HS-5 (cell line): ENCODE data around the gene TBCD.

Source experiments
- DNase-seq: peaks from one replicate; pipeline ENCODE4 v3.0.0-alpha.2; 2012; ENCODE audit warnings: low read depth

The TBCD gene

DNA sequence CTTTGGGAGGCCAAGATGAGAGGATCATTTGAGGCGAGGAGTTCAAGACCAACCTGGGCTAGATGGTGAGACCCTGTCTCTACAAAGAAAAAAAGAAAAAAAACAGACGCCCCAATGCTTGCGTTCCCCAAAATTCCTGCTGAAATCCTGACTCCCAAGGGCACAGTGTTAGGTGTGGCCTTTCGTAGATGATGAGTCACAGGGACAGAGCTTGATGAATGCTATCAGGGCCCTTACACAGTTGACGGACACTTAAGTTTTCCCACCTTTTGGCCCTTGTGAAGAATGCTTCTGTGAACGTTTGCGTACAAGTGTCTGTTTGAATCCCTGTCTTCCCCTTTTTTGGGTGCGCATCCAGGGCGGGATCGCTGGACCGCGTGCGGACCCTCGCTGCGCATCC is 104.5 kb downstream of the TBCD start:
- DNase-seq, result no peak

- no peak for DNase-seq
Measured at GRCh38 chr17:82858376-82859126, 106.7 kb downstream of the TBCD start.

- DNase-seq, result no peak
Measured at GRCh38 chr17:82859431-82860403, 107.9 kb downstream of the TBCD start.

- DNase-seq, result no peak
Measured at GRCh38 chr17:82860606-82861392, 108.9 kb downstream of the TBCD start.

DNA sequence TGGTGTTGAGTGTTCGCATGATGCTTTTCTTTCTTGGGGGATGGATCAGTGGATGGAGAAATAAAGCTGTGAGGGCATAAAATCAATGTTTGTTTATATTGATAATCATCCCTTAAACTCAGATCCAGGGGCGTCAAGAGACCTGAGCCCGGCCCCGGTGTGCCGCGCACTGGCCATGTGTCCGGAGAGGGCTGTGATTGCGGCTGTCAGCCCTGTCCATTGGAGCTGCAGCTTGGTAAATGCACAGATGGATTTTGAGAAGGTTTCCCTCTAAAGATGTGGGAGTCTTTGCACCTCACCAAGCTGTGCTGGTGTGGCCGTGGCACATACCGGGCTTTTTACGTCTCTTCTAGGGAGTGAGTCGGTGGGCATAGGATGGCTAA is 109.5 kb downstream of the TBCD start:
- no peak for DNase-seq

DNA sequence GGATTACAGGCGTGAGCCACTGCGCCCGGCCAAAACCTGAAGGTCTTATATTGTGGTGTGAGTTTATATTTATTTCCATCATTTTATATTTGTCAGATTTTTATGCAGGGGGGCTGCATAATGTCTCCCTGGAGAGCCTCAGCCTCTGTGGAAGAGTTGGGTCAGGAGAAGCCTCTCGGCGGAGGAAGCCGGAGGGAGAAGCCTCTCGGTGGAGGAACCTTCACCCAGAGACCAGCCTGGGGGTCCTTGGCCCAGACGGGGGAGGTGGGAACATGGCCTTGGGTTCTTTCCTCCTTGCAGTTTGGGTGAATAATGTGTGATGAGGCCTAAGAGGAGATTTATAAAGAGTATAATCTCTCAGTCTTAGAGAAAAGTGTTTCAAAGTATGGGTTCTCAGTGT is 110.3 kb downstream of the TBCD start:
- DNase-seq, result no peak

DNA sequence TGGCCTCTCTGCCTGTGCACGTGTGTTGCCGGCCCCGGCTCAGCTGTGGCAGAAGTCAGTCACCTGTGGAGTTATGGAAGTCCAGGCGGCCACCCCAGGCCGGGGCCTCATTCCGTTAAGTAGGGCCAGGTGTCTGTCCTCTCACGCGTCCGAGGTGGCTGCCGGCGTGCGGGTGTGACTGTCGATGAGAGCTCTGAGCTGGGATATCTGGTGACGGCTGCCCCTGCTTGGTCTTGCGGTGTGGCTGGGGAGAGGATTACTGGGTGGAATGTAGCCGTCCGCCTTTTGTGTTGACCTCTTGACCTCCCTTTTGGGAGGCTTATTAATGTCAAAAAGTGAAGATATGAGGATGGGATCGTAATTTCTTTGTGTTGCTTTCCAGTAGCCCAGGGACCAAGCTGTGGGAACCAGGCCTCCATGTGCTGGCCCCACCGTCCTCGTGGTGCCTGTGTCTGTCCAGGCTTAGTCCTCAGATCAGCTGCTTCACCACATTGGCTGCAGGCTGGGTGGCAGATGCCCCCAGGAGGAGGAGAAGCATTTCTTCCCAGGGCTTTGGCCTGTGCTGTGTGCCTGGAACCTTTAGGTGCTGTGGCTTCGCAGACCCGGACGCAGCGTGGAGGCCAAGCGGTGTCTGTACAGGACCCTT is 111.0 kb downstream of the TBCD start:
- no peak for DNase-seq

- DNase-seq, result no peak
Measured at GRCh38 chr17:82863383-82863940, 111.6 kb downstream of the TBCD start.

DNA sequence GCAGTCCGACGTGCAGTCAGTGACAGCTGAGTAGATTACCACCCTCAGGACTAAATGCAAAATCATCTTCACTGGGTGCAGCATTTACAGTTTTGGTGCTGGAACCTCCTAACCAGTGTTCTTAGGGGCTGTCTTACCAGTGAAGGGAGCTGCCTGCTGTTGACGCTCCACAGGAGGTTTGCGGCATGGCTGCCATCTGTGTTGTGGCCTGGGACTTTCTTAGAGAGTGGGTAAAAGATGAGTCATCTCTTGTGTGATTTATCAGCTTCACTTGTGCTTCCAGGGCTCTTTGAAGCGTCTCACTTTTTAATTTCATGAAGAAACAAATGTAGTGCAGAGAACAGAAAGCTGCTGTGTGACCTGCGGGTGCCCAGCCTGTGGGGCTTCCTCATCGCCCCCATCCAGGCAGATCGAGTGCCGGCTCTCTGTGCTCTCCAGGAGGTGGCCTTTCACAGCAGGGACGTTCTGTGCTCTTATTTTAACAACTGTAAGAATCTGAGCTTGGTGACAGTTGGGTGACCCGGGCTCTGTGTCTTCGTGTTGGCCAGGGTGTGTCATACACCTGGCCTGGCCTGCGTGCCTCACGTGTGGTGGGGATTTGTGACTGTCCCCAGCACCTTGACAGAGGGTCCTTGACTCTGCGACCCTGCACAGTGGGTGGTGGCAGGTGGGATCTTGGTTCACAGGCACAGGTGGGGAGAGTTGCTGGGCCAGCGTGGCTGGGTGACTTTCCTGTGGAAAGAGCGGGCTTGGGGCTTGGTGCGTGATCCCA is 112.3 kb downstream of the TBCD start:
- DNase-seq, result no peak

GRCh38 chr17:82864713-82865248 is 112.9 kb downstream of the TBCD start:
- no peak for DNase-seq

- DNase-seq, result no peak
Measured at GRCh38 chr17:82865274-82865673, 113.4 kb downstream of the TBCD start.

- no peak for DNase-seq
Measured at GRCh38 chr17:82865774-82866395, 114.0 kb downstream of the TBCD start.

GRCh38 chr17:82866590-82867191 is 114.8 kb downstream of the TBCD start:
- DNase-seq, result no peak

DNA sequence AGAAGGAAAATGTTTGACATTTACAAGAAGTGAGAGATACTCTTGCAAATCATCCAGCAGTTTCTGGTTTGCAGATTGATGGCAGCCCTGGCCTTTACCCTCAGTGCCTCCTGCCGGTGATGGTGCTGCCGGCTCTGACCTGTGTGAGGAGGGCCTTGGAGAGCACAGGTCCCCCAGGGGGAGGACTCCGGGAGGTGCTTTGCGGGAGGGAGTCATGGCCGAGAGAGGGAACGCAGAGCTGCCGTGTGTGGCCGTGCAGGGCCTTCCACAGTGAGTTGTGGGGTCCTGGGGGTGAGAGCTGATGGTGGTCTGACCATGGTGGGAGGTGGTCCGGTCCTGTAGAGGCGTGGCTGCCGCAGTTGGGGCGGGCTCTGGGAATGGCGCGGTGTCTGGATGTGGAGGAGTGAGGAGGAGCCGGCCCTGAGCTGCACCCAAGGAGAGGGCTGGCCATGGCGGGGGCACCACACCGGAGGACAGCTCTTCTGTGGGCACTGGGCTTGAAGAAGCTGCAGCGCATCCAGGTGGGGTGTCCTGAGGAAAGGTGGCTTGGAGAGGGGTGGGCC is 116.0 kb downstream of the TBCD start:
- DNase-seq, result no peak

DNA sequence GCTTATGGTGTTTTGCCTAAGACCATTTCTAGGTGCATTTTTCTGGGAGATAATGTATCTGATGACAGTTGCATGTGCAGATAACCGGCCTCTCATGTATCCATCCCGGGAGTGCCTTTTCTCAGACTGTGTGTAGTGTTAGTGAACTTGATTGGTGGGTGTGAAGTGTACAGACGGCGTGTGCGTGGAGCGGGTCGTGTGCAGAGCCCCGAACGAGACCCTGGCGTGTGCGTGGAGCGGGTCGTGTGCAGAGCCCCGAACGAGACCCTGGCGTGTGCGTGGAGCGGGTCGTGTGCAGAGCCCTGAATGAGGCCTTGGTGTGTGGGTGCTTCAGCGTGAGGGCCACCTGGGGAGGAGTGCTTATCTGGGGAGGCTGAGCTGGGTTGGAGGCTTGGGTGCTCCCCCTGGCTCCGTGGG is 116.9 kb downstream of the TBCD start:
- no peak for DNase-seq

GRCh38 chr17:82869536-82869935 is 117.7 kb downstream of the TBCD start:
- no peak for DNase-seq

DNA sequence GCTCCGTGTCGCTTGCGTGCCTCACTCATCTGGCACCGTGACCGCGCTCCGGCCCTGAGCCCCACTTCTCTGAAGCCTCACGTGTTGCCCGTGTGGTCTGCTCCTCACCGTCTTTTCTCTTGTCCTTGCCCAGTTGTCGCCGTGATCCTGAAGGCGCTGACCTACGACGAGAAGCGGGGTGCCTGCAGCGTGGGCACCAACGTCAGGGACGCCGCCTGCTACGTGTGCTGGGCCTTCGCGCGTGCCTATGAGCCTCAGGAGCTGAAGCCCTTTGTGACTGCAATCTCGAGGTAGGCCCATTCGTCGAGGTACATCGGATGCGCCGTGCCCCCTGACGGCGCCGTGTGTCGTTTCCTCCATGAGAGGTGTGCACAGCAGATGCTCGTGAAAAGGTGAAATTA is 118.2 kb downstream of the TBCD start:
- no peak for DNase-seq

- no peak for DNase-seq
Measured at GRCh38 chr17:82870541-82870940, 118.7 kb downstream of the TBCD start.

DNA sequence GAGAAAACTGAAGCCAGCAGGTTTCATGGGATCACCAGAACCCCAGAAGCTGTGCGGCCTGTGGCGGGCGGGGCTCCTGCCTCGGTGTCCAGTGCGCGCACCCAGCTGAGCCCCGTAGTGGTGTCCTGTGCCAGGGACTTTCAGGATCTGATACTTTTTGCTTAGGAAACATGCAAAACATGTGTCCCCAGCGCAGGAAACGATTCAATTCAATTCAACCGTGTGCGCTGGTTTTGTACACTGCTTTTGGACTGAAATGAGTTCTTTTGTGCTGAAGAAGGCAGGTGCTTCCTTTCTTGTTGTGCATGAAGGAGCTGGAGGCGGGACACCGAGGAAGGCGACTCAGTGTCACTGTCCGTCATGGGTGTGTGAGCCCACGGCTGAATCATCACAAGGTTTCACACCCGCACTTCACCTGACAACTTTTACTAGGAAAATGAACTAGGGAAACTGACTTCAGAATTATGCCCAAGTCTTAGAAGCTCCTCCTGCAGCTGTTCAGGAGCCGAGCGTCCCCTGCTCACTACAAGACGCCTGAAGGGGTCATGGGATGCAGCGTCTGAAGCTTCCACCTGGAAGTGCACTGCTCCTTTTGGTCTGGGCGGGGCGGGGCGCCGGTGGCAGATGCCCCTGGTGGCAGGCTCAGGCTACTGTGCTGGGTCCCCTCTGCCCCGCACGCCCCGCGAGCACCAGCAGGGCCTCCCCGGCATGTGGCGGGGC is 119.4 kb downstream of the TBCD start:
- no peak for DNase-seq
